HG03571 (cell line): ENCODE measurements around the gene DNAJC11.
"Not testable (repeated sequence)": the region's sequence is repeated elsewhere in the genome, so short reads cannot be mapped to it uniquely, and the experiment has no call there.

Experiments
- ATAC-seq: cut with Tn5 transposase; IDR thresholded peaks from one replicate; pipeline ENCODE4 v1.9.1; 2021; ENCODE audit not compliant: unreplicated experiment

The DNAJC11 gene

GRCh38 chr1:6601923-6602668 is 99.5 kb downstream of the DNAJC11 start:
- ATAC-seq, result peak; percentile 38

- no peak for ATAC-seq
These were observed 100.3 kb downstream of the DNAJC11 start for GRCh38 chr1:6601049-6601922.

DNA sequence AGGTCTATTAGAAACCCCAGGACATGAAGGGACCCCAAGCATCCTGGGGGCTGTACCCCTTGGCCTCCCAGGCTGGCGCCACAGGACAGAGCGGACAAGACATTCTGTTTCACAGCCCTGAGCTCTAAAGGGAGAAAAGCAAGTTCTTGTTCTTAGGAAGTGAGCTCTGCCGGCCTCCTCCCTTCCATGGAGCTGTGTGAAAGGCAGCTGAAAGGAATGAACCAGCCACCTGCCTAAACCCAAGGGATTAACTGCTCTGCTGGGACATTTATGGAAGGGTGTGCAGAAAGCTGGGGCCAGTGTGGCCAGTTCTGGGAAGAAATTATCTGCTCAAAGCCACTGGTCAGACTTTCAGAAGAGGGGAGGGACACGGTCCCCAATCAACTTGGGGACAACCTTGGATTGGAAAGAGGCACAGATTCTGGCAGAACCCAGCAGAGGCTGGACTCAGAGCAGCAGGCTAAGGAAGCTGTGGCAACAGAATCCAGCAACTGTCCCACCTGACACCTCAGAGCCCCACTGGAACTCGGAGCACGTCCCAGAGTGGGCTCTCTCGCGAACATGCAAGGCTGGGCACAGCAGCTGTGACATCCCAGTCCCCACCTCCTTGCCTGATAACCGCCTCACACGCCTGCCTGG is 101.1 kb downstream of the DNAJC11 start:
- ATAC-seq, result no peak

DNA sequence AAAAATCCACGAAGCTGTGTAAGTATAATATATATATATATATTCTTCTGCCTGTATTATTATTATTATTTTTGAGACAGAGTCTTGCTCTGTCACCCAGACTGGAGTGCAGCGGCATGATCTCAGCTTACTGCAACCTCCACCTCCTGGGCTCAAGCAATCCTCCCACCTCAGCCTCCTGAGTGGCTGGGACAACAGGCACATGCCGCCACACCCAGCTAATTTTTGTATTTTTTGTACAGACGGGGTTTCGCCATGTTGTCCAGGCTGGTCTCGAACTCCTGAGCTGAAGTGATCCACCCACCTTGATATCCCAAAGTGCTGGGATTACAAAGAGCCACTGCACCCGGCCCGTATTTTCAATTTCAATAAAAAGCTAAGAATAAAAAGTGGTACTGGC is 101.6 kb downstream of the DNAJC11 start:
- ATAC-seq, result not testable (repeated sequence)

DNA sequence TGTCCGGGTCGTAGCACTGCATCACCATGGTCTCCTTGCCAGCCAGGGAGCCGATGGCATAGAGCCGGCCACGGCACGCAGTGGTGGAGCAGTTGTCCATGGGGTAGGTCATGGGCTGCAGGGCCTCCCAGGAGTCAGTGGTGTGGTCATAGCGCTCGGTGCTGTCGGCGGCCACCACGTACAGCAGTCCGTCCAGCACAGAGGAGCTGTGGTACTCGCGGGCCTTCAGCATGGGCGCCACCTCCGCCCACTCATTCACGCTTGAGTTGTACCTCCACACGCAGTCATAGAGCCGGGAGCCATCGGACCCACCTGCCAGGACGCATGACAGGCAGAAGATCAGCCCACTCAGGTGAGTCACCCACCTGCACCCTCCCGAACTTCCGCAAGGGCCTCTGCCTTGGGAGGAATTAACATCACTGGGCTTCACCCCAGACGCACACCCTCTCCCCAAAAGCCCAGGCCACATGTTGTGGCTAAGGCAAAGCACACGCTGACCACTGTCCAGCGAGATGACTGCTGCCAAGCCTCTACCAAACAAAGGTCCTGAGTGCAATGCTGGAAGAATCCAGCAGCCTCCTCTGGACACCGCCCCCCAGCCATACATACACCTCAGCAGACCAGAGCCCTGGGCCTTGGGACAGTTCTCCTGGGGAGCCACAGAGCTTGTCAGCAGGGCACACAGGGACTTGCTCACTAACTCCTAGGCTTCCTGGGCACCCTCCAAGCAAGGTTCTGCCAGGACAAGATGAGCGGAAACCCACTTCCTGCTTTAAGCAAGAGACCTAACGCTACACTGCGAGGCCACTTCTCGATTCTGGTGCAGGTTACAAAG is 102.3 kb downstream of the DNAJC11 start:
- ATAC-seq, result no peak

DNA sequence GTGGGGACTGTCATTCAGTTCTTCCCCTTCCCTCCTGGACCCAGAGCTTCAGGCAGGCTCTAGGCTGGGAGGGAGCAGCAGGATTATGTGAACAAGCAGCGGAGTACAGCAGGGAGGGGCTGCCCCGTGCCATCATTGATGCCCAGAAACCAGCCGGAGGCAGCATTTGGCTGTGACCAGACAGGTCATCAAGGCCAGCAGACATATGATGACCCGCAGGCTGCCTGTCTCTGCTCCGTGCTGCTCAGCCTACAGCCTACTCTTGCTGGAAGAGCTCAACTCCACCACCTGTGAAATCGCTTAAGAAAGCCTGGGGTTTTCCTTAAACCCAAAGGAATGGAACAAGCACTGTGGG is 103.9 kb downstream of the DNAJC11 start:
- ATAC-seq, result no peak

- no peak for ATAC-seq
These were observed 104.5 kb downstream of the DNAJC11 start for GRCh38 chr1:6596886-6597776.

- ATAC-seq, result no peak
These were observed 105.3 kb downstream of the DNAJC11 start for GRCh38 chr1:6596351-6596750.

GRCh38 chr1:6594977-6595740 is 106.5 kb downstream of the DNAJC11 start:
- ATAC-seq, result no peak

DNA sequence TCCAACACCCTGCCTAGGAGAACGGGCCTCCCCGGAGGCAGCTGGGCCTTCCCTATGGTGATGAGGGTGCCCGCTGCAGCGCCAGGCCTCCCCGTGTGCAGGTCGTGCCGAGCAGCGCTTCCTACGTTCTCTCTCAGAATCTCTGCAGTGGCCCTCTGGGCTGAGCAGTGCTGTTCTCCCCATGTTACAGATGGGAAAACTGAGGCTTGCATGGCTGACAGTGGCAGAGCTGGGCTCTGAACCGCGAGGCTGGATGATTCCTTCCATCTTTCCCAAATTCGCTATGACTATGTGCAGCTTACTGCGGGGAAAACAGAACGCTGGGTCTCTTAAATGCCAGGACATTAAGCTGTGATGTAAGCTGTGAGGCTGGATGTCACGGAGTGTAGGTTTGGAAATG is 107.8 kb downstream of the DNAJC11 start:
- ATAC-seq, result no peak

DNA sequence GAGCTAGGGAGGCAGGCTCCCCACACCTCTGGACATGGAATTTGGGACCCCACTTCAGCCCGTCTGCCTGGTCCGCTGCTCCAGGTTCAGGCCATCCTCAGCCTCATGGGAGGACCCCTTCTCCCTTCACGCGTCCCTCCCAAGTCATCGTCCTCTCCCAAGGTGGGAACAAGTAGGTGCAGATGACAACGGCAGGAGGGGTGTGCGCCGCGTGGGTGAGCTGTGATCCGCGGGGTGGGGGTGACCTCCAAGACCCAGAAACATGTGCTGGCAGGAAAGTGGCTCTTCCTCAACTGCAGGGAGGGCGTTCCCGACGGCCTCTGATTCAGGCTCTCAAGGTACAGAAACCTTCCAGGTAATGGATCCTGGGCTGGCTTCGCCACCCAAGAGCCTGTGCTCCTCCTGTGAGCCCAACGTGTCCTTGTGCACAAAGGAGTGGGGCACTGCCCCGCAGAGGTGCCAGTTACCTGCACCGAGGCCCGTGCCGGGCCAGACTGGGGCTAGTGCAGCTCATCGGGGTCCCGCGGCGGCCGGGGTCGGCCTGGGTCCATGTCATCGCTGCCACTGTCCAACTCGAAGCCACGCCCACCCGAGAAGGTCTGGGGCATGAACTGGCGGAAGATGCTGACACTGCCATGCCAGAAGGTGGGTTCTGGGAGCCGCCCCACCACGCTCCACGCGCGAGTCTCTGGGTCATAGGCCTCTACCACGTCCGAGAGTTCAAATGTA is 108.6 kb downstream of the DNAJC11 start:
- ATAC-seq, result no peak

DNA sequence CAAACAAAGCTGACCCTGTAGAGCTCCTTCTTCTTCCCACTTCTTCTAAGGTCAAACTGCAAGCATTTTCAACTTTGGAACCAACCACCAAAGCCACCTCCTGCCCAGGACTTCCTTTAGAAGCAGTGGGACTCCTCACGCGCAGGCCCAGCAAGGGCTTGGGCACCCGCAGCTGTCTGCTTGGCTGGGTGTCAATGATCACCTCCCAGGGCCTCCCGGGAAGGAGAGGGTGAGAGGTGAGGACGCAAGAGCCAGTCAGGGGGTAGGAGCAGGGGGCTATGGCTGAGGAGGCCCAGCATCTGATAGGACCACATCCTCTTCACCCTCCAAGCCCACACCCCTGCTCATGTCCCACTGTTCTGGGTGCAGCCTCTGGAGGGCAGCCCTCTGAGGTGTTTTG is 109.2 kb downstream of the DNAJC11 start:
- ATAC-seq, result no peak

- ATAC-seq, result no peak
These were observed 110.0 kb downstream of the DNAJC11 start for GRCh38 chr1:6591644-6592043.

- ATAC-seq, result no peak
These were observed 110.4 kb downstream of the DNAJC11 start for GRCh38 chr1:6591222-6591621.

DNA sequence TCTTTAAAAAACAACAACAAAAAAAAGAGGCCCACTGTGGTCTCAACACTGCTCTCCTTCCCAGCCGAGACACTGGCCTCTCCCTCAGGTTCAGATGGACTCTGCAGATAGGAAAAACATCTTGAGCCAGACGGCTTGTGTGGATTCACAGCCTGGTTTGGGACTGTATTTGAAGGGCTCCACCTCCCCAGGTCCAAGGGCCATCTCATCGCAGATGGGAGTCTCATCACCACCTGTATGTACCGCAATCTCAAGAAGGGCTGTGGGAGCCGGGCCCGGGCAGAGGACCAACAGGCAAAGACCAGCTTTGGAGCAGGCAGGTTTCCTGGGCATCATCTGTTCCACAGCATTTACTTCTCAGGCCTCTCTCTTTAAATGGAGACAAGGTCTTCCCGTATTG is 111.6 kb downstream of the DNAJC11 start:
- no peak for ATAC-seq

DNA sequence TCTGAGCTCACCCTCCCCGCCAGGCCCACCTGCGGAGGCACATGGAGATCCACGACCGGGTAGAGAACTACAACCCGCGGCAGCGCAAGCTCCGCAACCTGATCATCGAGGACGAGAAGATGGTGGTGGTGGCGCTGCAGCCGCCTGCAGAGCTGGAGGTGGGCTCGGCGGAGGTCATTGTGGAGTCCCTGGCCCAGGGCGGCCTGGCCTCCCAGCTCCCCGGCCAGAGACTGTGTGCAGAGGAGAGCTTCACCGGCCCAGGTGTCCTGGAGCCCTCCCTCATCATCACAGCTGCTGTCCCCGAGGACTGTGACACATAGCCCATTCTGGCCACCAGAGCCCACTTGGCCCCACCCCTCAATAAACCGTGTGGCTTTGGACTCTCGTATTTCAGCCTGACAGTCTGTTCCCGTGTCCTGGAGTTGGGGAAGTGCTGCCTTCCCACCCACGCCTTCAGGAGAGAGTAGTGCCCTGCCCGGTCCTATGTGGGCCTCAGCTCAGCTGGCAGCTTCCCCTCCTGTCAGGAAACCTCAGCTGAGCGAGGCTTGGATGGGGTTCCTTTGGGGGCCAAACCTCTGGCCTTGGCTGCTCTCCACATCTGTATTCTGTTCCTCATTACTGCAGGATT is 112.6 kb downstream of the DNAJC11 start:
- no peak for ATAC-seq

DNA sequence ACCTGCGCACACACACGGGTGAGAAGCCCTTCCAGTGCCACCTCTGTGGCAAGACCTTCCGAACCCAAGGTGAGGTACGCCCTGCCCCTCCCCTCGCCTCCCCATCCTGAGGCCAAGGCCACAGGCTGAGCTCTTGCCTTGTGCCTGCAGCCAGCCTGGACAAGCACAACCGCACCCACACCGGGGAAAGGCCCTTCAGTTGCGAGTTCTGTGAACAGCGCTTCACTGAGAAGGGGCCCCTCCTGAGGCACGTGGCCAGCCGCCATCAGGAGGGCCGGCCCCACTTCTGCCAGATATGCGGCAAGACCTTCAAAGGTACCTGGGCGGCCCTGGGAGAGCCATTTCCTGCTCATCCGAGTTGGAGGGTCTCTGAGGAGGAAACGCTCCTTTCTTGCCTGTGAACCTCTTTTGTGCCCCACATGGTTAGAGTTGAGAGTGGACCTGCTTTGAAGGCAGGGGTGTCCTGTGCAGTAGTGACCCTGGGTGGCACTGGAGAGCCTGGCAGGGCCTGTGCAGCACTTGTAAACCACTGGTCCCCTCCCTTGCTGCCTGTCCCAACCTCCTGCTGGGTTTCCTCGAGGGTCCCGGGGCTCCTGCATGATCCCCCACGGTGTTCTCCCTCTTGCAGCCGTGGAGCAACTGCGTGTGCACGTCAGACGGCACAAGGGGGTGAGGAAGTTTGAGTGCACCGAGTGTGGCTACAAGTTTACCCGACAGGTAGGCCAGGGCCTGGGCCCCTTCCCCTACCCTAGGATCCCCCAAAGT is 113.3 kb downstream of the DNAJC11 start:
- no peak for ATAC-seq
